NCI-H1417 (cell line): ENCODE measurements around the gene RGL1.
"Not testable (repeated sequence)": the region's sequence is repeated elsewhere in the genome, so short reads cannot be mapped to it uniquely, and the experiment has no call there.

Source experiments
- DNase-seq, 3 experiments: peaks; one replicate each; lab custom pipeline; 2025; lab: John Stamatoyannopoulos, UW

RGL1 gene

GRCh38 chr1:183785921-183786320, 19.0 kb upstream of the RGL1 start:
- DNase-seq = not testable (repeated sequence)

DNA sequence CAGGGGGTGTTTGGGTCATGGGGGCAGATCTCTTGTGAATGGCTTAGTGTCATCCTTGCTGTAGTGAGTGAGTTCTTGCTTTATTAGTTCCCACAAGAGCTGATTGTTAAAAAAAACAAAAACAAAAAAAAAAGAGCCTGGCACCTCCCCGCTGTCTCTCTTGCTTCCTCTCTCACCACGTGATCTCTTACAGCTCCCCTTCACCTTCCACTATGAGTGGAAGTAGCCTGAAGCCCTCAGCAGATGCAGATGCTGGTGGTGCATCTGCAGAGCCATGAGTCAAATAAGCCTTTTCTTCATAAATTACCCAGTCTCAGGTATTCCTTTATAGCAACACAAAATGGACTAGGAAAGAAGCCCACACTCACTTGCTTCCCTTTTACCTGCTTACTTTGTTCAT, 17.2 kb upstream of the RGL1 start:
- no peak for DNase-seq

DNA sequence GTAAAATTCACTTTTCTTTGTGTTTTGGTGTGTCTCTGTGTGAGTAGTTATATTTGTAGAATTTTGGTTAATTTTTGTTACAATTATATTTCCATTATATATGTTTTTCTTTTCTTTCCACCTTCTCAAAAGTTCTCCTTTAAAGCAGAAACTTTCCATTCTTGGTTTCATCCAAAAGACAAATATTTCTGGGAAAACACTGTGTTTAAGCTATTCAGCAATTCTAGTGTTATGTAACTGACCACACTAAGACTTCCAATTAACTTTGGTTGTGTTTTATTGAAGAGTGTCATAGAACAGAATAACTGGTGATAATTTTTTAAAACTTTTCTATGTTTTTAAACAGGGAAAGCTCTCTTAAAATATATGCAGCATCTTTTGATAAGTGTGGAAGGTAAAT, 13.6 kb upstream of the RGL1 start:
- DNase-seq = no peak

GRCh38 chr1:183792300-183792699, 12.6 kb upstream of the RGL1 start:
- no peak for DNase-seq

DNA sequence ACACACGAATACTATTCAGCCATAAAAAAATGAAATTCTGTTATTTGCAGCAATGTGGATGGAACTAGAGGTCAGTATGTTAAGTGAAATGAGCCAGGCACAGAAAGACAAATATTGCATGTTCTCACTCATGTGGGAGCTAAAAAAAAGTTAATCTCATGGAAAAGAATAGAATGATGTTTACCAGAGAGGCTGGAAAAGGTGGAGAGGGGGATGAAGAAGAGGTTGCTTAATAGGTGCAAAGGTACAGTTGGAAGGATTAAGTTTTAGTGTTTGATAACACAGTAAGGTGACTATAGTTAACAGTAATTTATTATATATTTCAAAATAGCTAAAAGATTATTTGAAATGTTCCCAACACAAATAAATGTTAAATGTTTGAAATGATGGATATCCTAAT, 10.8 kb upstream of the RGL1 start:
- no peak for DNase-seq

DNA sequence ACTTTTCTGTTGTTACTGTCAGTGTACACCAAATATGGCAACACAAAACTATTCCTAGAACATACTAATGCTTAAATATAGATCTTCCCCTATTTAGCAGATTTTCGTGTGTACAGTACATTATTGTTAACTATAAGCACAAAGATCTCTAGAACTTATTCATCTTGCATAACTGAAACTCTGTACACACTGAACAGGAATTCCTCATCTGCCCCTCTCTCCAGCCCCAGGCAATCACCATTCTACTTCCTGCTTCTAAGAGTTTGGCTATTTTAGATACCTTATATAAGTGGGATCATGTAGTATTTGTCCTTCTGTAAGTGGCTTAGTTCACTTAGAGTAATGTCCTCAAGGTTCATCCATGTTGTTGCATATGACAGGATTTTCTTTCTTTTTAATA, 4.5 kb upstream of the RGL1 start:
- no peak for DNase-seq

DNA sequence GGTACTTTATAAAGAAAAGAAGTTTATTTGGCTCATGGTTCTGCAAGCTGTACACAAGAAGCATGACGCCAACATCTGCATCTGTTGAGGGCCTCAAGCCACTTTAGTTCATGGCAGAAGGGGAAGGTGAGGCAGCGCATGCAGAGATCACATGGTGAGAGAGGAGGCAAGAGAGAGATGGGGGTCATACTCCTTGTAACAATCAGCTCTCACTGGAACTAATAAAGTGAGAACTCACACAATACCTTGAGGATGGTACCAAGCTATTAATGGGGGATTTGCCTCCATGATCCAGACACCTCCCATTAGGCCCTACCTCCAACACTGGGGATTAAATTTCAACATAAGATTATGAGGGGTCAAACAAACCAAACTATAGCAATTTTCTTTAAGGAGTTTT, 3.3 kb upstream of the RGL1 start:
- DNase-seq = no peak

DNA sequence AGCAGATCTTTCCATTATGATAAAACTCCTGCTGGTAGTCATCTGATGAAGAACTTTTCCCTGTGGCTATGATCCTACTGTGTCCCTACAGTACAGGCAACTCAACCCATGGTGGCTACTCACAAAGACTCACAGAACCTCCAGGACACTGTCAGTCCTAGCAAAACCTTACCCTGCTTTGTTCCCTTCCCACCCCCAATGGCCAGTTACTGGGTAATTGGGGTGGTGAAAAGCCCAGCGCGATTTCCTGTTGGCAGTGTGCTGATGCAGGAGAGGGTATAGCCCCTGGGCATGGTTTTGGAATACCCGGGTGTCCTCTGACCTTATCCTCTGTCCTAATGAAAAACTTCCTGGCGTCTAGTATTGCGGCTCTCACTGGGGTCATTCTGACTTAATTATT, 533 bp upstream of the RGL1 start:
- DNase-seq = peak in 2 of 3 experiments; percentile 36 to 53

DNA sequence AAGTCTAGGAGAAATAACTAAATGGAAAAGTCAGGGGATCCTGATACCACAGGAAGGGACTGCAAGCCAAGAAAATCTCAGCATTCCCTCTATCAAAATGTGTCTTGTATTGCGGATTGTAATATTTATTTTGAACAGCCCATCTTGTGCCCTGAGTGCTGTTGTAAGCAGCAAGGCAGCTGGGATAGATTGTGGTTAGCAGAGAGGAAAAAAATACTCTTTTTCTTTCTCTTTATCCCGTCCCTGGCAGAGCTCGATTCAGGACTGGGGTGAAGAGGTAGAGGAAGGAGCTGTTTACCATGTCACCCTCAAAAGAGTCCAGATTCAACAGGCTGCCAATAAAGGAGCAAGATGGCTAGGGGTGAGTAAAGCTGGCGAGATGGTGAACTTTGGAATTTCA, 1.2 kb downstream of the RGL1 start:
- peak in 1 of 3 experiments; percentile 16 for DNase-seq

DNA sequence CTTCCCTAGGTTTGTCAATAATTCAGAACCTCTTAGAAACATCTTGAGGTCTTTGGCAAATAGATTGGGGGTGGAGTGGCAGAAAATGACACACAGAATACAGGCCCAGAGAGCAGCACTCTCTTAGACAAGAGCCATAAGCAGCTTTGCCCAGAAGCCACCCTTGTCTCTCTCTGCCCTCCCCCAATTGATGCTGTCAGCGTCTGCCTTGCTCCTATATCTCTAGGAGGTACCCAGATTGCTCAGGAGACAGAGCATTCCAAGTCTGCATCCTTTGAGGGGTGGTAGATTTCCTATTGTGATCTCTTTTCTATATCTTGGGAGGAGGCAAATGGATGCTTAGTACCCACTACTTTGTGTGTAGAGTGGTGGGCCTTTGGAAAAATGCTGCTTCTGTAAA, 1.8 kb downstream of the RGL1 start:
- peak; percentile 8 to 70 (median 24) for DNase-seq

DNA sequence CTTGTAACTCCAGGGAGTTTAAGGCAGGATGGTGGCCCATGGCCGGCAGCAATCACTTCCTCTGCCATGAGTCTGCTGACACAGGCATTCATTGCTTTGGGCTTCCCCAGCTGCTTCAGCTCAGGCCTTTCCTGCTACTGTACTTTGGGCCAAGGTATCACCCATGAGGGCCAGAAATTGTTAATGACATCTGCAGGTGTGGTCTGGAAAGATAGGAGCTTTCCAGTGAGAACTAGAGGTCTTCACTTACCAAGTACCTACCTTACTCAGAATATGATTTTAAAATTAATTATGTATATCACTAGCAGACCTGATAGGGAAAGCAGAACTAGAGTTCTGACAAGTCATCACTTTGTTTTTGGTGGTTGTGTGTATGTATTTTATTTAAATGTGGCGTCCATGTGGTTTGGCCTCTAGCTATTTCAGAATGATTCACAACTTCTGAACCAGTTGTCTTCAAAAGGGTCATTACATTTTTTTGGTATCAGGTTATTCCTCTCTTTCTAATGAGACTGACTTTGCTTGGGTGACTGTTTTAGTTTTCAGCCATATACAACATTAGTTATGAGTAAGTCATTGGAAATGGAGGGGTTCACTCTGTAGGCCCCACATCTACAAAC, 2.7 kb downstream of the RGL1 start:
- no peak for DNase-seq

GRCh38 chr1:183808296-183809027, 3.5 kb downstream of the RGL1 start:
- DNase-seq = no peak

- no peak for DNase-seq
These were observed 5.2 kb downstream of the RGL1 start for GRCh38 chr1:183810121-183810520.

DNA sequence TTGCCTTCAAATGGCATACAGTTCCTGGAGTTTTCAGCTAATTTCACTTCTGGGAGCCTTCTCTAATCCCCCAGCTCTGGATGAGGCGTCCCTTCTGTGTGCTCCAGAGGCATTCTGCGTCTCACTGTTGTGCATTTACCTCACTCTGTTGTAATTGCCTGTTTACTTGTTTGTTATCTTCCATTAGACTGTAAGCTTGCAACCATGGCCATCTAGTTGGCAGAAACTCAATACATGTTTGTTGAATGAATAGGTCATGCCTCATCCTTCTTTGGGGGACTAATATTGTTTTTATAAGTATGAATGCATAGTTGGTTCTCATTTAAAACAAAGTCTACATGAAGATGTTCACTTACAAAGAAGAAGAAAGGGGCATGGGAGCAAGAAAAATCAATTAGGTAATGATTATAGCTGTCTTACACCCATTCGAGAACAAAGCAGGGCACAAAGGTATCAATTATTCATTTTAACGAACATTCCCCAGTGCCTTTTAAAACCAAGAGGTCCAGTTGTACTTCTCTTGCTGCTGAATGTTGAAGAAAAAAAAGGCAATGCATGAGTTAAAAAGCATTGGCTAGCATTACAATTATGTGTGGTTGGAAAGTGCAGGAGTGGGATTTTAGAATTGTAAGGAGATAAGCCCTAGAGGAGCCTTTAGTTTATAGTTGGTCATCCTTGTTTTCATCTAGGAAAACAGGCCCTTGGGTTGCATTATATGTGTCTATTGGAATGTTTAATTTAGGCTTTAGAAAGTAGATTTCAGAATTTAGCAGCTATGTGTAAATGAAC, 6.0 kb downstream of the RGL1 start:
- no peak for DNase-seq

DNA sequence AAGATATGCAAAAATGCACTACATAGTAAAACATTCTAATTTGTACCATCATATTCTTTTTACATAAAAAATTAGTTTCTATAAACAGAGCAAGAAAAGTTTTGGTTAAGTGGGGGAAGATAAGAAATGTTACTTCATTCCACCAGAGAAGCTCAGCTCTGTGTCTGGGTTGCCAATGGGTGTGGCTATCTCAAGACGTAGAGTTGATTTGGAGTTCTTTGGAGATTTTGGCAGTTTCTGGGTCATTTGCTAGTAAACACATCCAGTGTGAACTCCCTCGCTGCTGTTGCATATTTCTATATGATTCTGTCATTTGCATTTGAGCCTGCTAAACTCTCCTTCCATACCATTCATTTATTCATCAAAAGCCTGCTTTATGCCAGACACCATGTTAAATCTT, 7.2 kb downstream of the RGL1 start:
- no peak for DNase-seq

- peak in 1 of 3 experiments; percentile 40 for DNase-seq
These were observed 8.0 kb downstream of the RGL1 start for GRCh38 chr1:183812686-183813569.

DNA sequence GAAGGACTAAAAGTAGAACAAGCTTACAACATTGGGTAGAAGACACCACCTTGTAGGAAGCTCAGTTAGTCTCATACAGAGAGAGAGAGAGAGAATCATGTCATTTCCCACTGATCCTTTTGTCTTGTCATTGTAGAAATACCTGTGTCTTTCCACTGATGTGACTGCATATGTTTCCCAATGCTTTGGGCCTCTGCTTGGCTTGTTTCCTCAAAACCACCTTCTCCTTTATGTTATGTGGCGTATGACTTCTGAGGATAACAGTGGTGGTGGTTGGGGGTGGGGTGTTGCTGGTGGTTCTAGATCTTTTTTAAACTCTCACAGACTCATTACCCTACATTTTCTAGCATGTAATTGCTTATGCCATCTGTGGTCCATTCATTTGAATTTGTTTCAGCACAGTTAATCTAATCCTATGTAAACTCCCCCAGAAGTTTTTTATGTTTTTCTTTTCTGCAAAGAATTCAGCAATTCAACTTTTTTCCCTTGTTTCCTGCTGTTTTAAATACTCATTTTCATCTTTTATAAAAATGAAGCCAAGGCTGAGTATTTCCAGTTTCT, 9.3 kb downstream of the RGL1 start:
- no peak for DNase-seq

DNA sequence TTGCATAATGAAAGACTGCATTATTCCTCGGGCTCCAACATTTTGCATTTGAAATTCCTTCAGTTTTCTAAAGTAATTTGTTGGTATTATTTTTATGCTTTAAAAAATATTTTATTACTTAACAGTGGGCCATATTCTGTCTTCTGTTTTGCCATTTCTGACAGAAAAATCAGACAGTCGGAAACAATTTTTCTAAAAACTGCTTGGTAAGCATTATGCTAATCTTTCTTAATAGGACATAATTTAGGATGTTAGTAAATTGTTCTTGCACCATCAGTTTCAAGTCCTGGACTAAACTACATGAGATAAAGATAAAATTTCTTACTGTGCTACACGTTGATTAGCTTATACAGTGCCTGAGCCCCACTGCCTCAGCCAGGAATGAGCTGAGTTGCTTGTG, 11.2 kb downstream of the RGL1 start:
- DNase-seq = no peak

DNA sequence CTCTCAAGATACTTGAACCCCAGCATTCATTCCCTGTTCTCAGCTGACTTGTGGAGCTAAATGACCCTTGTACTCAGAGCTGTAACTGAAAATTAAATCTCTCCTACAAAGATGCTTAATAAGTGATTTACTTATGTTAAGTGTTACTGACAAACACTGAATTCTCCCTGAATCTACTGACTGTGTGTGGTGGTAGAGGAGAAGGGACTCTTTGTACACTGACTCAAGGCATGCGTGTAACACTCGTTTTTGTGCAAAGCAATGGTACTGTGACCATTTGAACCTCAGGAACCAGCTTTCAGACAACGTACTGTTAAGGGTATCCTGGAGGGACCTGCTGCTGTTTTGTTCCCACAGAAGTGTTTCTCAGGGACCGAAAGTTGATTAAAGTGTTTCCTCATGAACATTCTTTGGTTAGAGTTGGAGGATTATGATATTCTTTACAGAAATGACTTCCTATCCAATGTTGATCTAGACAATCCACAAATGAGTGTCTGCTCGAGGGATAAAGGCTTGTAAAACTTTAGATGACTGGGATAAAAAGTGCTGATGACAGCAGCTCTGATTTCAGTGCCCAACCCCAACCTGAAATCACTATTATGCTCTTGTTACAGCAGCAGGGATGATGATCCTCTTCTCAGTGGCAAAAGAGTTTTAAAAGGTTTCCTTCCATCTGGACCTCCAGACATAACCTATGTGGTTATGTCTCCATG, 12.8 kb downstream of the RGL1 start:
- DNase-seq = peak in 1 of 3 experiments; percentile 30

GRCh38 chr1:183819059-183819458, 14.1 kb downstream of the RGL1 start:
- no peak for DNase-seq

- no peak for DNase-seq
These were observed 16.5 kb downstream of the RGL1 start for GRCh38 chr1:183821309-183821888.
